ENCODE data around the gene RASSF8. TPM values are rescaled to one million over a fixed set of nuclear protein-coding genes. Genes with fewer than 3 reads are reported as not detected.

RASSF8 gene
- total RNA-seq, 2 donors from 2014 or later, result 3.2 to 14.2 TPM

GRCh38 chr12:26101763-26102162, 143.3 kb downstream of the RASSF8 start:
- TF ChIP-seq CTCF (IDR thresholded peaks at IDR 0.05), result no peak
- H3K4me3 ChIP-seq, result no peak overlapping the region
- H3K27me3 ChIP-seq, result no peaks in the 10 kb centered on the region
- no peak overlapping the region for H3K27ac ChIP-seq
- intact Hi-C loops (cut with DNase I), result no loop called here
- no peak overlapping the region for H3K9ac ChIP-seq (ENCODE audit: low read depth in 2 of 2, low read length in 2 of 2)
- no peaks in the 10 kb centered on the region for H3K4me1 ChIP-seq
- DNase-seq, result no peak
- H3K9me3 ChIP-seq, result no peaks in the 10 kb centered on the region
- H3K36me3 ChIP-seq, result no peaks in the 10 kb centered on the region

GRCh38 chr12:26102953-26103352, 144.5 kb downstream of the RASSF8 start:
- intact Hi-C loops (cut with DNase I), result no loop called here

GRCh38 chr12:26106347-26106746, 147.9 kb downstream of the RASSF8 start:
- intact Hi-C loops (cut with DNase I), result no loop called here
- H3K36me3 ChIP-seq, result no peaks in the 10 kb centered on the region
- no peaks in the 10 kb centered on the region for H3K27me3 ChIP-seq
- H3K9me3 ChIP-seq, result no peaks in the 10 kb centered on the region
- no peak for TF ChIP-seq CTCF (IDR thresholded peaks at IDR 0.05)
- no peaks in the 10 kb centered on the region for H3K4me1 ChIP-seq
- no peak overlapping the region for H3K4me3 ChIP-seq
- H3K9ac ChIP-seq (ENCODE audit: low read depth in 2 of 2, low read length in 2 of 2), result no peak overlapping the region
- no peak overlapping the region for H3K27ac ChIP-seq
- DNase-seq, result no peak

More at GRCh38 chr12:26102953-26103352, 144.5 kb downstream of the RASSF8 start:
- H3K4me3 ChIP-seq, result no peak overlapping the region
- H3K27ac ChIP-seq, result no peak overlapping the region
- DNase-seq, result no peak
- no peaks in the 10 kb centered on the region for H3K4me1 ChIP-seq
- H3K9ac ChIP-seq (ENCODE audit: low read depth in 2 of 2, low read length in 2 of 2), result no peak overlapping the region
- H3K9me3 ChIP-seq, result no peaks in the 10 kb centered on the region
- no peak for TF ChIP-seq CTCF (IDR thresholded peaks at IDR 0.05)
- no peaks in the 10 kb centered on the region for H3K27me3 ChIP-seq
- no peaks in the 10 kb centered on the region for H3K36me3 ChIP-seq

GRCh38 chr12:26108915-26109314, 150.4 kb downstream of the RASSF8 start:
- intact Hi-C loops (cut with DNase I), result no loop called here
- Histone ChIP-seq H3K9me3 (no peaks in the 10 kb centered on the region), H3K27me3 (no peaks in the 10 kb centered on the region), H3K4me3 (no peak overlapping the region), H3K27ac (no peak overlapping the region), H3K36me3 (no peaks in the 10 kb centered on the region), H3K4me1 (peaks cover 5% of the 10 kb centered on the region), H3K9ac (ENCODE audit: low read depth in 2 of 2, low read length in 2 of 2) (no peak overlapping the region)
- no peak for DNase-seq
- no peak for TF ChIP-seq CTCF (IDR thresholded peaks at IDR 0.05)

- TF ChIP-seq CTCF (IDR thresholded peaks at IDR 0.05), result no peak
- Histone ChIP-seq H3K36me3 (no peaks in the 10 kb centered on the region), H3K4me1 (peaks cover 5% of the 10 kb centered on the region), H3K9ac (ENCODE audit: low read depth in 2 of 2, low read length in 2 of 2) (no peak overlapping the region), H3K9me3 (no peaks in the 10 kb centered on the region), H3K27me3 (no peaks in the 10 kb centered on the region), H3K4me3 (no peak overlapping the region), H3K27ac (no peak overlapping the region)
- DNase-seq, result no peak
- intact Hi-C loops (cut with DNase I), result no loop called here
Measured at GRCh38 chr12:26109343-26109881, 150.9 kb downstream of the RASSF8 start.

Measured in colonic mucosa (tissue), 4 donors.